GM20000 (cell line): ENCODE data around the gene SOWAHB.

ENCODE experiments used
- DNase-seq: peaks from one replicate; pipeline ENCODE4 v3.0.0; 2012; ENCODE audit warnings: low spot score
- TF ChIP-seq, protein P1 (sequence below): IDR thresholded peaks from 2 replicates; pipeline ENCODE4 v1.5.1; 2012; ENCODE audit warnings: mild to moderate bottlenecking, control low read depth; ENCODE audit errors: extremely low read depth, missing control alignments

Gene SOWAHB

DNA sequence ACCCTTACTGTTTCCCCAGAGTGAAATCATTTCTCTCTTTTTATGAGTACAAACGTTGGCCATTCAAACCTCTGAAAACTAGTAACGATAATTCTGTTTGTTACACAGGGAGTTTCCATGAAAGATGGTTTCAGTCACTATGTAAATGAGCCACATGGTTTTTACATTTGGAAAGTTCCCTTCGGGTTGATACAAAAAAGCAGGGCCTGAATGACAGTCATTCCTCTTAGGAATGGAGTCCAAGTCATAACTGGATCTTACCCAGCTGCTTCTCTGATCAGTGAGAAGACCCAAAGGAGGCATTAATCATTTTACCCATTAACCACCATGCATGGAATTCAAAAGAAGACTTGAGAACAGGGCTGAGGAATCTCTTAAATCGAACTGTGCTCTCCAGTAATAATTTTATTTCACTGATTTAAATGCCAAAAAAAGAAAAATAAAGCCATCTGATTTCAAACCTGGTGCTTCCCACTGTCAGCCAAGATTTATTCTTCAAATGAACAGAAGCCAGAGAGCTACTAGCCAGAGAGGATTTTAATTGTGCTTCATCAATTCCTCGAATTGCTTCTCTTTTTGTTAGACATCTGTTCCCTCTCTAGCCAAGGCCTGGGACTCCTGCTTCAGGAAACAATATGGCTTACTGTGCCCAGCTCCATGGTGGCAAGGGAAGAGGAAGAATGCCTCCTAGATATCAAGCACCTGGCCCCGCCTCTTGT, 3.2 kb downstream of the SOWAHB start:
- DNase-seq, result no peak
- TF ChIP-seq, protein P1, sequence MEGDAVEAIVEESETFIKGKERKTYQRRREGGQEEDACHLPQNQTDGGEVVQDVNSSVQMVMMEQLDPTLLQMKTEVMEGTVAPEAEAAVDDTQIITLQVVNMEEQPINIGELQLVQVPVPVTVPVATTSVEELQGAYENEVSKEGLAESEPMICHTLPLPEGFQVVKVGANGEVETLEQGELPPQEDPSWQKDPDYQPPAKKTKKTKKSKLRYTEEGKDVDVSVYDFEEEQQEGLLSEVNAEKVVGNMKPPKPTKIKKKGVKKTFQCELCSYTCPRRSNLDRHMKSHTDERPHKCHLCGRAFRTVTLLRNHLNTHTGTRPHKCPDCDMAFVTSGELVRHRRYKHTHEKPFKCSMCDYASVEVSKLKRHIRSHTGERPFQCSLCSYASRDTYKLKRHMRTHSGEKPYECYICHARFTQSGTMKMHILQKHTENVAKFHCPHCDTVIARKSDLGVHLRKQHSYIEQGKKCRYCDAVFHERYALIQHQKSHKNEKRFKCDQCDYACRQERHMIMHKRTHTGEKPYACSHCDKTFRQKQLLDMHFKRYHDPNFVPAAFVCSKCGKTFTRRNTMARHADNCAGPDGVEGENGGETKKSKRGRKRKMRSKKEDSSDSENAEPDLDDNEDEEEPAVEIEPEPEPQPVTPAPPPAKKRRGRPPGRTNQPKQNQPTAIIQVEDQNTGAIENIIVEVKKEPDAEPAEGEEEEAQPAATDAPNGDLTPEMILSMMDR, result no peak

DNA sequence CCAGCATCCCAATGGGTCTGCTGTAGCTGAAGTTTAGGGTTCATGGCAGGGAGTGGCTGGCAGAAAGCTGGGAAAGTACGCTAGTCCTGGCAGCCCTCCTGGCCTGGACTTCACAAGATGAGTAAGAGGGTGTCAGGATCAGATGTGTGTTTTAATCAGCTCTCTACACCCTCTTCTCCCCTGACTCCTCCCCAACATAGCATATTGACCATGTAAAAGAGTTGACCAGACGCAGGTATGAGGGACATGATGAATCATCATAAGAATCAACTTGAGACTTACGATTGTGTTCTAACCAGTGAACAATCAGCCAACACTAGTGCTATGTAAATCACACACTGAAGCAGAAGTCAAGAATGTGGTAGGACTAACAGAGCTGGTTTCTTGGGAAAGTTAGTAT, 5.3 kb downstream of the SOWAHB start:
- TF ChIP-seq, protein P1, result no peak
- no peak for DNase-seq

DNA sequence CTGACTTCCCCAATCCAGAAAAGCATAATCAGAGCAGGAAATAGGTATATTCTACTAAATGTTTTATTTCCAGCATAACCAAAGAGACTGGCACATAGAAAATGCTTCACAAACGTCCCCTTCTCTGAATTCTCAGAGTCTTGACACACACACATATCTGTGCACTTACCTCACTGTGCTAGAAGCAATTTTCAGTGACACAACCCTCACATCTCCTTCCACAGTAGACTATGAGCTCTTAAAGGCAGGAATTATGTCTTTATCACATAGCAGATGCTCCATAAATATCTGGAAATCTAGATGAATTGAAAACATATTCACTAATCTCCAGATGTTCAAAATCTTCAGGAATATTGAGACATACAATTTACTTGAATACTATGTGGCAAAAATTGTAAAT, 5.9 kb downstream of the SOWAHB start:
- TF ChIP-seq, protein P1, result no peak
- no peak for DNase-seq

DNA sequence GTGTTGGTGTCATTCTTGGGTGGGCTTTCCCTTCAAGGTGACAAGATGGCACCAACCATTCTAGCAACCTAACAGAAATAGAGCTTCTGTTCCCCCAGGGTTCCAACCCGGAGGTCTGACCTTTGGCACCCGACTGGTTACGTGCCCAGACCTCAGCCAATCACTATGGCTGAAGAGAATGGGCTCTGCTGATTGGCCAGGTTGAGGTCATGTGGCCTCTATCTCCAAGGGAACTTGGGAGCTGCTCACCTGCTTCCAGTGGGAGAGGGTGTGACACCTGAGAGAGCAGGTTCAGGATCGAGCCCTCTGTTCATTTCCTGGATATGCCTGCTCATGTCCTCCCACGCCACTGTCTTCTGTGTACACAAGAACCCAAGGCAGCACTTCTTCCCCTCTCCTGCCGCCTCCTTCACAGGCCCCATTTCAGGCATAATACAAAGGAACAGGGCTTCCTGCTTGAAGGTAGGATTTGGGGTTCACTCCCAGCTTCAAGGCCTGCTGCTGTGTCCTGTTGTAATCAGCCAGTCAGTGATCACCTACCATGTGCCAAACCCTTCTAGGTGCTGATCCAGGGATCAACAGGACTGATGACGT, 11.0 kb downstream of the SOWAHB start:
- TF ChIP-seq, protein P1, result no peak
- no peak for DNase-seq

DNA sequence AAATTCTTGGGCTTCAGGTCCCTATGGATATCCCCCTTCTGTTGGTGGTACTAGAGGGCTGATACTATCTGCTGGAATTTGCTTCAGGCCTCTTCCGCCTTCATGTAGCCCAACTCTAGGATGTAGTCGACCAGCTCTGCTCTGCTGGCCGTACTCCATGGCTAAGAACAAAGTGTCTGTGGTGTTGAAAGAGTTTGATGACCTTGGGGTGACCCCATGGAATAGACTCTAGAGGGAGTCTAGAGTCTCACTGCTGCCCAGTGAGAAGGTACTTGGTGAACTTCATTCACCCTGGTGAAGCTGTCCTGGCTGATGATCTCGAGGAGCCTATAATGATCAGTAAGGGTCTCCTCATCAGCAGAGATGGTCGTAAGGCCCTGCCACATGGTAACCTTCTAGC, 11.7 kb downstream of the SOWAHB start:
- no peak for DNase-seq
- TF ChIP-seq, protein P1, result no peak

DNA sequence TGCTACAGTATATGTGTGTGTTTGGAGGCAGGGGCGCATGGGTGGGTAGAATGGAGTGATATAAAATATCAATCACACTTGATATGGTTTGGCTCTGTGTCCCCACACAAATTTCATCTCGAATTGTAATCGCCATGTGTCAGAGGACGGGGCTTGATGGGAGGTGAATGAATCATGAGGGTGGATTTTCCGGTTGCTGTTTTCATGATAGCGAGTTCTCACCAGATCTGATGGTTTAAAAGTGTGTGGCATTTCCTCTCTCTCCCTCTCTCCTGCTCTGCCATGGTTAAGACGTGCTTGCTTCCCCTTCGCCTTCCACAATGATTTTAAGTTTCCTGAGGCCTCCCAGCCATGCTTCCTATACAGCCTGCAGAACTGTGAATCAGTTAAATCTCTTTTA, 14.8 kb downstream of the SOWAHB start:
- TF ChIP-seq, protein P1, result no peak
- DNase-seq, result no peak

DNA sequence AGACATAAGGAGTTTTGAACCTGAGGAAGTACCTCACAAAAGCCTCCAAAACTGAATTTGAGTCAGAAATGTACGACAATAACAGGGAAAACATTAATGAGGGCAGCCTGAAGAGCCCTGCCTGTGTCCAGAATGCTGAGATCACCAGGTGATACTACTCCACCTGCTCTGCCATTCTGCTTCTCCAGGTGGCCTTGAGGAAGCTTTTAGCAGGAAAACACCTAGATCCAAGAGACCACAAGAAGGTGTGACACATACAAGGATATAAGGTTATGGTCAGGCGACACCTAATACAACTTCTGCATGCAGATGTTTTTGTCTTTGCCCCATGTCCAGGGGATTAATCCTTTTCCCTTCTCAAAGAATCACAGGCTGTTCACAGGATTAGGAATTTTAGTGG, 15.3 kb downstream of the SOWAHB start:
- no peak for DNase-seq
- TF ChIP-seq, protein P1, result no peak
